K562 (cell line): ENCODE measurements around the gene NFIC. TPM values are rescaled to one million over a fixed set of nuclear protein-coding genes. Genes with fewer than 3 reads are reported as not detected.
A peak's percentile ranks its signal among the peaks of the same experiment; 100 is the strongest.

Experiments used
- ATAC-seq: fragments of 200-7000 bp; cut with Tn5 transposase; 3 replicates; pipeline ENCODE4 v1.9.1; 2020; ENCODE audit warnings: moderate library complexity
- BruUV-seq: library from RNA; stranded (reverse); fragments of 400-500 nt; replicated peaks from 2 replicates; lab custom pipeline; 2021; lab: Mats Ljungman, UMichigan
- CTCF ChIA-PET: fragments of 300-600 bp; formaldehyde crosslinking; extraction: SDS; loops from one replicate; lab custom pipeline; 2021; ENCODE audit warnings: low intra/inter-chr PET ratio; lab: Yijun Ruan, JAX
- POLR2A ChIA-PET: fragments of 300-600, 350-650 bp; sonication (Branson Sonifier 250); formaldehyde crosslinking; extraction: SDS; loops from one replicate; lab custom pipeline; 2021; ENCODE audit warnings: antibody characterized with exemption, inconsistent platforms; lab: Yijun Ruan, JAX
- DNase-seq, 4 experiments: peaks; one replicate each; pipeline versions ENCODE4 v3.0.0 to v3.0.0-alpha.2; 2011 to 2018; ENCODE audit warnings: low spot score in 3 of 4, mixed read lengths in 3 of 4; ENCODE audit errors: extremely low read depth in 1 of 4
- FAIRE-seq: peaks from 2 replicates; lab custom pipeline; 2011; peaks lifted over from hg19 to GRCh38; lab: Jason Lieb, UNC
- H2AFZ ChIP-seq: 2 replicates; pipeline ENCODE4 v1.6.0; 2011; ENCODE audit warnings: low read depth, low read length, control low read depth, inconsistent platforms
- H3K27ac ChIP-seq: fragments of 200-600 bp; 3 replicates; pipeline ENCODE4 v1.8.0; 2011; ENCODE audit warnings: low read depth, mild to moderate bottlenecking, control low read depth, inconsistent platforms, low read length, moderate library complexity, mixed read lengths; ENCODE audit errors: extremely low read depth
- H3K27me3 ChIP-seq, 2 experiments: fragments of 300-600 bp in 1 of 2; 2 replicates in 1 of 2; 3 replicates in 1 of 2; pipeline versions ENCODE4 v1.6.0 to v1.8.0; 2011; ENCODE audit warnings: inconsistent platforms in 2 of 2, low read length in 2 of 2, mild to moderate bottlenecking in 1 of 2, mixed read lengths in 1 of 2, moderate library complexity in 1 of 2; ENCODE audit not compliant: control insufficient read depth in 2 of 2, insufficient read depth in 2 of 2
- H3K36me3 ChIP-seq: fragments of 300-600 bp; 3 replicates; pipeline ENCODE4 v1.8.0; 2011; ENCODE audit warnings: mild to moderate bottlenecking, low read length, inconsistent platforms; ENCODE audit not compliant: control insufficient read depth, insufficient read depth
- H3K4me1 ChIP-seq, 2 experiments: fragments of 200-600 bp in 1 of 2; replicated peaks in 1 of 2; 2 replicates in 1 of 2; 3 replicates in 1 of 2; pipeline versions ENCODE4 v1.5.1 to v1.8.0; 2011; ENCODE audit warnings: inconsistent platforms in 2 of 2, low read length in 2 of 2, mild to moderate bottlenecking in 1 of 2, mixed read lengths in 1 of 2, moderate library complexity in 1 of 2; ENCODE audit not compliant: control insufficient read depth in 2 of 2, insufficient read depth in 2 of 2
- H3K4me2 ChIP-seq: 2 replicates; pipeline ENCODE4 v1.6.1; 2011; ENCODE audit warnings: low read length, control low read depth, inconsistent platforms, mixed read lengths; ENCODE audit not compliant: insufficient read depth
- H3K4me3 ChIP-seq: fragments of 200-600 bp; sonication (generic), shearing (Covaris generic); 2 replicates; pipeline ENCODE4 v1.5.1; 2016; ENCODE audit warnings: control low read depth, inconsistent platforms
- H3K79me2 ChIP-seq: fragments of 200-600 bp; 3 replicates; pipeline ENCODE4 v1.8.0; 2011; ENCODE audit warnings: low read length, inconsistent platforms; ENCODE audit not compliant: control insufficient read depth, insufficient read depth
- H3K9ac ChIP-seq, 2 experiments: 2 replicates each; pipeline versions ENCODE4 v1.6.0 to v1.6.1; 2011; ENCODE audit warnings: low read depth in 2 of 2, low read length in 2 of 2, control low read depth in 1 of 2, inconsistent platforms in 1 of 2, mild to moderate bottlenecking in 1 of 2, mixed read lengths in 1 of 2; ENCODE audit not compliant: insufficient read depth in 1 of 2
- H3K9me1 ChIP-seq: one replicate; pipeline ENCODE4 v1.6.0; 2011; ENCODE audit warnings: inconsistent platforms, mild to moderate bottlenecking, low read length, moderate library complexity; ENCODE audit not compliant: control insufficient read depth, insufficient read depth
- H3K9me3 ChIP-seq: replicated peaks from 2 replicates; pipeline ENCODE4 v1.5.1; 2011; ENCODE audit warnings: low read depth, low read length, inconsistent platforms; ENCODE audit not compliant: control insufficient read depth, insufficient read depth
- H4K20me1 ChIP-seq: replicated peaks from 2 replicates; pipeline ENCODE4 v1.6.1; 2011; ENCODE audit warnings: low read length, inconsistent platforms, mixed read lengths; ENCODE audit not compliant: control insufficient read depth, insufficient read depth
- EGR1 ChIP-seq: fragments of 450-650 bp; conservative IDR thresholded peaks from 2 replicates; pipeline ENCODE4 v1.6.1; 2017; ENCODE audit warnings: mild to moderate bottlenecking
- KAT7 ChIP-seq: sonication (generic); formaldehyde crosslinking; IDR thresholded peaks from 2 replicates; pipeline ENCODE4 v1.8.0; 2022; ENCODE audit warnings: missing genetic modification reagents, mild to moderate bottlenecking, borderline replicate concordance
- TCF7L2 ChIP-seq: fragments of 150-350 bp; IDR thresholded peaks from 2 replicates; pipeline ENCODE4 v1.6.1; 2016; ENCODE audit warnings: low read depth, mild to moderate bottlenecking, low read length, moderate library complexity
- WGBS: fragments of 100-300 bp; shearing (Covaris generic); methylation state at CpG from one replicate; pipeline ENCODE4 v1.1.6; 2016; ENCODE audit warnings: low coverage, mixed read lengths; ENCODE audit not compliant: insufficient coverage; ENCODE audit errors: missing lambda C conversion rate; 5-methylcytosine and 5-hydroxymethylcytosine counted together
- in situ Hi-C: fragments of 300-500 bp; cut with MboI; formaldehyde crosslinking; loops from 4 replicates; pipeline ENCODE4 v1.15.0; 2018; ENCODE audit warnings: inconsistent platforms, mixed read lengths
- intact Hi-C: fragments of 100-400 bp; cut with micrococcal nuclease; formaldehyde crosslinking; loops from 2 replicates; pipeline ENCODE4 v1.14.2; 2022
- polyA plus RNA-seq, 8 experiments: library from polyadenylated mRNA; depleted of rRNA in 4 of 8; stranded (reverse) in 5 of 8; unstranded in 3 of 8; fragments of >200 nt; fragmentation: Nextera tagmentation in 2 of 8; fragmentation: Illumina TruSeq in 1 of 8; extraction: Ambion mirVana in 2 of 8; extraction: Trizol in 1 of 8; gene quantifications; 2 replicates each; pipeline versions ENCODE4 v1.2.1 to v1.2.3, GENCODE V29; 2011 to 2014; ENCODE audit warnings: inconsistent platforms in 1 of 8, missing spikeins in 1 of 8
- total RNA-seq, 7 experiments: library from RNA; depleted of rRNA in 6 of 7; stranded (reverse); fragments of >200 nt in 6 of 7; fragmentation: Illumina TruSeq in 2 of 7; extraction: Trizol in 2 of 7; gene quantifications; 2 replicates each; pipeline versions ENCODE4 v1.2.1 to v1.2.3, GENCODE V29; 2011 to 2021; ENCODE audit warnings: low replicate concordance in 1 of 7
- TF ChIP-seq, protein P1 (sequence below): fragments of 450-650 bp; IDR thresholded peaks from 2 replicates; pipeline ENCODE4 v1.7.0; 2016; ENCODE audit warnings: borderline replicate concordance
- TF ChIP-seq, protein P2 (sequence below): sonication (generic); formaldehyde crosslinking; IDR thresholded peaks from 2 replicates; pipeline ENCODE4 v1.8.0; 2022; ENCODE audit warnings: mild to moderate bottlenecking, low read depth, missing genetic modification reagents

The NFIC gene
- total and polyA plus RNA-seq, 9 of the 15 experiments (the other 6 are each of a cell fraction or from before 2014, with no cell fraction given), result 0.71 to 62.1 (median 6.9) TPM

DNA sequence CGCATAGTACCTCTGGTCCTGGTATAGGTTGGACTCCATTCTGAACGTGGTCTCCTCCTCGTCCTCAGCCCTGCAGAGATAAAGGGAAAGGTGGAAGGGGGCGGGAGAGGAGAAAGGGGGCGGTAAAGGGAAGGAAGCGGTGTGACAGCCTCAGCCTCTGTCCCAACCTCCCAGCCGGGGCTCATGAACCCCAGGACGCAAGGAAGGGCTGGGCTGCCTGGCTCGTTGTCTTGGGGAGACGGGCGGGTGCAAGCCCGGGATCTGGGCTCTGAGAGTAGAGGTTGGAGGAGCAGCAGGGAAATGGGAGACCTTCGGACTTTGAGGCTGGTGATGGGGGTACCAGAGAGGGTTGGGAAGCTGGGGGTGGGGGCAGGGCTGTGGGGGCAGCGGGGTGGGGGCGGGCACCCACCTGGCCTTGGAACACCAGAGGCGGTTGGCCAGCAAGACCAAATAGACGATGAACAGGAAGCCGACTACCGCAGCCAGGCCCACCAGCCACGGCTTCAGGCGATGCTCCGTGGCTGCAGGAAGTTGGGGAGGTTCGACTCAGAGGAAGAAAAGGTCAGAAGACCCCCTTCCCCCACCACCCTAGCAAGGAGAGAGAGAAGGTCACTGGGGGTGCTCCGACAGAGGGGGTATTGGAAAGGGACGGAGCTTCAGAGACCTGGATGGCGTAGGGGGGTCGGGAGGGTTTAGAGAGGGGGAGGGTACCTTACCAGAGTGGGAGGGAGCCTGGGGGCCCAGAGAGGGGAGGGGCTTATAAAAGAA, 112.2 kb downstream of the NFIC start:
- H3K4me3 ChIP-seq, result peak overlapping the region; percentile 43
- TF ChIP-seq TCF7L2 (no peak), EGR1 (peak; percentile 36; the same call in 1 of the 2 replicates), KAT7 (no peak)
- TF ChIP-seq, protein P1, sequence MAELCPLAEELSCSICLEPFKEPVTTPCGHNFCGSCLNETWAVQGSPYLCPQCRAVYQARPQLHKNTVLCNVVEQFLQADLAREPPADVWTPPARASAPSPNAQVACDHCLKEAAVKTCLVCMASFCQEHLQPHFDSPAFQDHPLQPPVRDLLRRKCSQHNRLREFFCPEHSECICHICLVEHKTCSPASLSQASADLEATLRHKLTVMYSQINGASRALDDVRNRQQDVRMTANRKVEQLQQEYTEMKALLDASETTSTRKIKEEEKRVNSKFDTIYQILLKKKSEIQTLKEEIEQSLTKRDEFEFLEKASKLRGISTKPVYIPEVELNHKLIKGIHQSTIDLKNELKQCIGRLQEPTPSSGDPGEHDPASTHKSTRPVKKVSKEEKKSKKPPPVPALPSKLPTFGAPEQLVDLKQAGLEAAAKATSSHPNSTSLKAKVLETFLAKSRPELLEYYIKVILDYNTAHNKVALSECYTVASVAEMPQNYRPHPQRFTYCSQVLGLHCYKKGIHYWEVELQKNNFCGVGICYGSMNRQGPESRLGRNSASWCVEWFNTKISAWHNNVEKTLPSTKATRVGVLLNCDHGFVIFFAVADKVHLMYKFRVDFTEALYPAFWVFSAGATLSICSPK, result no peak
- TF ChIP-seq, protein P2, sequence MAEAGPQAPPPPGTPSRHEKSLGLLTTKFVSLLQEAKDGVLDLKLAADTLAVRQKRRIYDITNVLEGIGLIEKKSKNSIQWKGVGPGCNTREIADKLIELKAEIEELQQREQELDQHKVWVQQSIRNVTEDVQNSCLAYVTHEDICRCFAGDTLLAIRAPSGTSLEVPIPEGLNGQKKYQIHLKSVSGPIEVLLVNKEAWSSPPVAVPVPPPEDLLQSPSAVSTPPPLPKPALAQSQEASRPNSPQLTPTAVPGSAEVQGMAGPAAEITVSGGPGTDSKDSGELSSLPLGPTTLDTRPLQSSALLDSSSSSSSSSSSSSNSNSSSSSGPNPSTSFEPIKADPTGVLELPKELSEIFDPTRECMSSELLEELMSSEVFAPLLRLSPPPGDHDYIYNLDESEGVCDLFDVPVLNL, result no peak
- peak overlapping the region; percentile 43 to 51; a peak in 2 of 4 replicates for H3K9ac ChIP-seq
- no peaks in the 10 kb centered on the region for H3K79me2 ChIP-seq
- peaks cover 8% of the 10 kb centered on the region; the same call in 1 of the 2 replicates for H4K20me1 ChIP-seq
- peaks cover 21% of the 10 kb centered on the region in 2 experiments; a peak in 3 of 5 replicates for H3K27me3 ChIP-seq
- no TSS peak for BruUV-seq
- H3K4me2 ChIP-seq, result peak overlapping the region; percentile 80
- H3K4me1 ChIP-seq, result peaks cover 11 to 45% of the 10 kb centered on the region in 2 experiments
- DNase-seq (peak in 3 of 4 experiments; percentile 25 to 56 (median 37)), FAIRE-seq (no peak), ATAC-seq (no peak)
- 0 out of 3 replicates have a peak overlapping the region, but pooled peaks have one; percentile 17 for H3K27ac ChIP-seq
- POLR2A ChIA-PET, result interaction anchor here (0.5 to 1.9 kb wide), 11 partner anchors 9 to 194 kb away, joined by 3 to 8 read pairs (median 4); partner anchors contain the start of gene DOHH
- CTCF ChIA-PET, result no interaction called here
- peak overlapping the region; percentile 74 for H2AFZ ChIP-seq
- no peaks in the 10 kb centered on the region for H3K9me1 ChIP-seq
- intact Hi-C loops, result no loop called here
- in situ Hi-C loops, result no loop called here
- 7% methylated on average over 22 of the region's 27 CpGs for WGBS
- no peaks in the 10 kb centered on the region for H3K9me3 ChIP-seq
- no peaks in the 10 kb centered on the region for H3K36me3 ChIP-seq
